ENCODE results near the gene ATG4D. TPM values are rescaled to one million over a fixed set of nuclear protein-coding genes. Genes with fewer than 3 reads are reported as not detected.

ATG4D gene
- total RNA-seq, 1 experiment from 2014 or later: 59.4 TPM

- TF ChIP-seq NR3C1 (CRISPR knock-in tag; conservative IDR thresholded peaks at IDR 0.05; ENCODE audit: low read depth): 0 out of 2 replicates have a peak, but pooled peaks have one; percentile 33
- no peak for TF ChIP-seq RORB (CRISPR knock-in tag; IDR thresholded peaks at IDR 0.05)
- no peak for TF ChIP-seq AR (CRISPR knock-in tag; IDR thresholded peaks at IDR 0.05)
- TF ChIP-seq ZBTB21 (CRISPR knock-in tag; IDR thresholded peaks at IDR 0.05; ENCODE audit: borderline replicate concordance): 0 out of 2 replicates have a peak, but pooled peaks have one; percentile 44
- TF ChIP-seq FOXK1 (CRISPR knock-in tag; IDR thresholded peaks at IDR 0.05): no peak; the same call in 1 of the 2 replicates
- no peak; the same call in 1 of the 2 replicates for TF ChIP-seq JUN (CRISPR knock-in tag; IDR thresholded peaks at IDR 0.05)
- 0 out of 2 replicates have a peak, but pooled peaks have one; percentile 19 for TF ChIP-seq USF1 (CRISPR knock-in tag; IDR thresholded peaks at IDR 0.05)
- no peak for TF ChIP-seq AFF4 (CRISPR knock-in tag; IDR thresholded peaks at IDR 0.05; ENCODE audit: borderline replicate concordance)
- TF ChIP-seq ZNF425 (CRISPR knock-in tag; conservative IDR thresholded peaks at IDR 0.05): no peak
- peak; percentile 68 for TF ChIP-seq MYBL2 (CRISPR knock-in tag; IDR thresholded peaks at IDR 0.05)
- 0 out of 2 replicates have a peak, but pooled peaks have one; percentile 49 for TF ChIP-seq ZNF138 (CRISPR knock-in tag; conservative IDR thresholded peaks at IDR 0.05)
- peak; percentile 93; the same call in 1 of the 2 replicates for TF ChIP-seq HMGXB4 (CRISPR knock-in tag; IDR thresholded peaks at IDR 0.05)
- 0 out of 2 replicates have a peak, but pooled peaks have one; percentile 43 for TF ChIP-seq RELA (CRISPR knock-in tag; IDR thresholded peaks at IDR 0.05; ENCODE audit: borderline replicate concordance)
- no peak for TF ChIP-seq ZNF317 (CRISPR knock-in tag; IDR thresholded peaks at IDR 0.05; ENCODE audit: borderline replicate concordance, low read depth)
- TF ChIP-seq GABPB1 (CRISPR knock-in tag; IDR thresholded peaks at IDR 0.05): no peak
- no peak for TF ChIP-seq USF2 (CRISPR knock-in tag; IDR thresholded peaks at IDR 0.05)
- TF ChIP-seq CREB1 (CRISPR knock-in tag; IDR thresholded peaks at IDR 0.05): 0 out of 2 replicates have a peak, but pooled peaks have one; percentile 11
- TF ChIP-seq KAT7 (CRISPR knock-in tag; IDR thresholded peaks at IDR 0.05; ENCODE audit: borderline replicate concordance): peak; percentile 96
- peak; percentile 86; the same call in 1 of the 2 replicates for TF ChIP-seq ARID4B (CRISPR knock-in tag; IDR thresholded peaks at IDR 0.05; ENCODE audit: borderline replicate concordance)
Observed at GRCh38 chr19:10514211-10515145, 29.2 kb upstream of the ATG4D start (continued).
